ENCODE data around the gene ELAVL3.
"Not testable (repeated sequence)": the region's sequence is repeated elsewhere in the genome, so short reads cannot be mapped to it uniquely, and the experiment has no call there.

Gene ELAVL3

GRCh38 chr19:11406703-11407236 lies 74.1 kb downstream of the ELAVL3 start:
- DNase-seq (ENCODE audit: low spot score) = not testable (repeated sequence)

- DNase-seq (ENCODE audit: low spot score) = no peak
Observed at GRCh38 chr19:11405846-11406643, 74.8 kb downstream of the ELAVL3 start.

GRCh38 chr19:11404588-11405222 lies 76.1 kb downstream of the ELAVL3 start:
- no peak for DNase-seq (ENCODE audit: low spot score)

GRCh38 chr19:11401808-11402543 lies 78.9 kb downstream of the ELAVL3 start:
- no peak for DNase-seq (ENCODE audit: low spot score)
